CD4-positive, alpha-beta T cell treated with Interleukin-4 for 1 hour (primary cell): ENCODE data around the gene MTA1.

ENCODE experiments used
- DNase-seq, 2 donors: peaks; one replicate each; pipeline ENCODE4 v3.0.0-alpha.2; 2020 to 2022

The MTA1 gene

GRCh38 chr14:105490267-105490571 is 70.6 kb downstream of the MTA1 start:
- DNase-seq: no peak

- DNase-seq: peak; percentile 100
Observed at GRCh38 chr14:105490572-105491365, 71.1 kb downstream of the MTA1 start, which contains the start of gene TEDC1. TEDC1 (plus strand) TSS chr14:105491246; CDS start chr14:105491376, 130 bp downstream.

- peak; percentile 89 to 92 for DNase-seq
Observed at GRCh38 chr14:105491366-105491973, 71.8 kb downstream of the MTA1 start.

- no peak for DNase-seq
Observed at GRCh38 chr14:105492031-105492970, 72.7 kb downstream of the MTA1 start.

- peak in 1 of 2 donors; percentile 30 for DNase-seq
Observed at GRCh38 chr14:105492971-105493871, 73.6 kb downstream of the MTA1 start.

GRCh38 chr14:105493921-105494605 is 74.4 kb downstream of the MTA1 start:
- DNase-seq: peak; percentile 11 to 32

GRCh38 chr14:105494606-105494929 is 74.9 kb downstream of the MTA1 start:
- peak in 1 of 2 donors; percentile 10 for DNase-seq

GRCh38 chr14:105495101-105495989 is 75.7 kb downstream of the MTA1 start:
- no peak for DNase-seq

GRCh38 chr14:105495990-105496830 is 76.6 kb downstream of the MTA1 start:
- DNase-seq: no peak

- DNase-seq: no peak
Observed at GRCh38 chr14:105496831-105497591, 77.4 kb downstream of the MTA1 start.

GRCh38 chr14:105497671-105498429 is 78.2 kb downstream of the MTA1 start:
- no peak for DNase-seq

- no peak for DNase-seq
Observed at GRCh38 chr14:105498430-105499255, 79.0 kb downstream of the MTA1 start.

GRCh38 chr14:105499256-105500035 is 79.8 kb downstream of the MTA1 start:
- no peak for DNase-seq

GRCh38 chr14:105500036-105500725 is 80.6 kb downstream of the MTA1 start:
- peak in 1 of 2 donors; percentile 24 for DNase-seq

GRCh38 chr14:105500726-105501101 is 81.1 kb downstream of the MTA1 start:
- no peak for DNase-seq
